Neural cell (in vitro differentiated cells): ENCODE results near the gene TELO2. TPM values are rescaled to one million over a fixed set of nuclear protein-coding genes. Genes with fewer than 3 reads are reported as not detected.

ENCODE experiments used
- H2AFZ ChIP-seq: fragments of 200-600, 300-800 bp; sonication (generic), shearing (Covaris generic); 2 replicates; pipeline ENCODE4 v1.6.0; 2014; ENCODE audit warnings: low read depth, mild to moderate bottlenecking, antibody characterized with exemption, low read length, moderate library complexity
- H3F3A ChIP-seq: fragments of 200-600 bp; shearing (Covaris generic); 2 replicates; pipeline ENCODE4 v1.6.1; 2016; ENCODE audit warnings: mild to moderate bottlenecking, moderate library complexity, mixed read lengths, antibody characterized with exemption, low read length; ENCODE audit not compliant: insufficient read depth, poor library complexity, severe bottlenecking
- H3K27ac ChIP-seq: fragments of 200-600, 300-800 bp; sonication (generic), shearing (Covaris generic); 2 replicates; pipeline ENCODE4 v1.5.1; 2014; ENCODE audit warnings: mild to moderate bottlenecking, low read length, moderate library complexity
- H3K27me3 ChIP-seq: fragments of 300-800, 200-600 bp; sonication (generic), shearing (Covaris generic); 2 replicates; pipeline ENCODE4 v1.6.0; 2014; ENCODE audit warnings: mild to moderate bottlenecking, low read depth, low read length, moderate library complexity; ENCODE audit not compliant: insufficient read depth
- H3K36me3 ChIP-seq: fragments of 300-800, 200-600 bp; sonication (generic), shearing (Covaris generic); 2 replicates; pipeline ENCODE4 v1.5.1; 2014; ENCODE audit warnings: mild to moderate bottlenecking, antibody characterized with exemption, low read length, moderate library complexity; ENCODE audit not compliant: insufficient read depth
- H3K4me2 ChIP-seq: fragments of 300-800, 200-600 bp; sonication (generic), shearing (Covaris generic); 2 replicates; pipeline ENCODE4 v1.6.0; 2014; ENCODE audit warnings: mild to moderate bottlenecking, low read length
- H3K4me3 ChIP-seq: fragments of 300-800, 200-600 bp; sonication (generic), shearing (Covaris generic); 2 replicates; pipeline ENCODE4 v1.5.1; 2014; ENCODE audit warnings: mild to moderate bottlenecking, low read length, moderate library complexity
- H3K79me2 ChIP-seq: fragments of 200-600 bp; shearing (Covaris generic); replicated peaks from 2 replicates; pipeline ENCODE4 v1.6.0; 2014; ENCODE audit warnings: mild to moderate bottlenecking, low read length, moderate library complexity; ENCODE audit not compliant: insufficient read depth
- H3K9ac ChIP-seq: fragments of 300-800, 200-600 bp; sonication (generic), shearing (Covaris generic); 2 replicates; pipeline ENCODE4 v1.6.1; 2016; ENCODE audit warnings: mild to moderate bottlenecking, low read length, mixed read lengths
- H3K9me2 ChIP-seq: fragments of 200-600 bp; shearing (Covaris generic); 2 replicates; pipeline ENCODE4 v1.6.1; 2016; ENCODE audit warnings: mild to moderate bottlenecking, low read length, mixed read lengths; ENCODE audit not compliant: insufficient read depth
- H3K9me3 ChIP-seq: fragments of 200-600, 300-800 bp; sonication (generic), shearing (Covaris generic); 2 replicates; pipeline ENCODE4 v1.6.1; 2016; ENCODE audit warnings: mild to moderate bottlenecking, mixed run types, low read length, moderate library complexity, mixed read lengths
- H4K20me1 ChIP-seq: fragments of 200-600 bp; shearing (Covaris generic); 2 replicates; pipeline ENCODE4 v1.6.1; 2016; ENCODE audit warnings: mild to moderate bottlenecking, mixed run types; ENCODE audit not compliant: insufficient read depth
- CTCF ChIP-seq: fragments of 450-650 bp; IDR thresholded peaks from 2 replicates; pipeline ENCODE4 v1.5.1; 2014; ENCODE audit warnings: antibody characterized with exemption, mild to moderate bottlenecking, moderate library complexity; ENCODE audit not compliant: poor library complexity, severe bottlenecking
- EP300 ChIP-seq: fragments of 450-650 bp; conservative IDR thresholded peaks from 2 replicates; pipeline ENCODE4 v1.6.1; 2014; ENCODE audit warnings: antibody characterized with exemption, mild to moderate bottlenecking, moderate library complexity; ENCODE audit not compliant: poor library complexity, severe bottlenecking
- EZH2 ChIP-seq: fragments of 200-600, 300-800 bp; shearing (Covaris generic), sonication (generic); IDR thresholded peaks from 2 replicates; pipeline ENCODE4 v1.6.1; 2014; ENCODE audit warnings: antibody characterized with exemption, low read length, borderline replicate concordance, mild to moderate bottlenecking; ENCODE audit not compliant: insufficient read depth, poor library complexity, severe bottlenecking
- MXI1 ChIP-seq: fragments of 450-650 bp; conservative IDR thresholded peaks from 2 replicates; pipeline ENCODE4 v1.6.1; 2014; ENCODE audit warnings: antibody characterized with exemption, mild to moderate bottlenecking; ENCODE audit not compliant: poor library complexity, severe bottlenecking
- POLR2AphosphoS5 ChIP-seq: IDR thresholded peaks from 2 replicates; pipeline ENCODE4 v1.6.1; 2012
- RAD21 ChIP-seq: fragments of 450-650 bp; conservative IDR thresholded peaks from 2 replicates; pipeline ENCODE4 v1.6.1; 2014; ENCODE audit warnings: antibody characterized with exemption, mild to moderate bottlenecking, moderate library complexity
- REST ChIP-seq: IDR thresholded peaks from 2 replicates; pipeline ENCODE4 v1.6.1; 2012; ENCODE audit warnings: borderline replicate concordance
- SMC3 ChIP-seq: fragments of 450-650 bp; conservative IDR thresholded peaks from 2 replicates; pipeline ENCODE4 v1.6.1; 2014; ENCODE audit warnings: antibody characterized with exemption, mild to moderate bottlenecking, moderate library complexity; ENCODE audit not compliant: poor library complexity
- TAF1 ChIP-seq: IDR thresholded peaks from 2 replicates; pipeline ENCODE4 v1.6.1; 2012; ENCODE audit warnings: low read depth
- polyA plus RNA-seq: library from polyadenylated mRNA; depleted of rRNA; stranded (reverse); fragments of >200 nt; gene quantifications from 2 replicates; pipeline ENCODE4 v1.2.3, GENCODE V29; 2014

The TELO2 gene
- polyA plus RNA-seq, 1 donor from 2014 or later = 50.4 TPM

- H3K9ac ChIP-seq = no peak overlapping the region
- H4K20me1 ChIP-seq = no peaks in the 10 kb centered on the region
- H3K27me3 ChIP-seq = no peaks in the 10 kb centered on the region
- no peak overlapping the region for H2AFZ ChIP-seq
- no peaks in the 10 kb centered on the region for H3K79me2 ChIP-seq
- no peaks in the 10 kb centered on the region for H3F3A ChIP-seq
- H3K4me3 ChIP-seq = no peak overlapping the region
- no peak overlapping the region for H3K4me2 ChIP-seq
- peaks cover 3% of the 10 kb centered on the region for H3K36me3 ChIP-seq
- no peaks in the 10 kb centered on the region for H3K9me2 ChIP-seq
- no peaks in the 10 kb centered on the region for H3K9me3 ChIP-seq
- no peak overlapping the region for H3K27ac ChIP-seq
- no peak for TF ChIP-seq TAF1
- TF ChIP-seq SMC3 = no peak
- TF ChIP-seq MXI1 = no peak
- no peak for TF ChIP-seq POLR2AphosphoS5
- TF ChIP-seq EZH2 = no peak
Observed at GRCh38 chr16:1534021-1535020, 41.2 kb downstream of the TELO2 start.

- H3K36me3 ChIP-seq = peaks cover 3% of the 10 kb centered on the region
- no peak overlapping the region for H3K27ac ChIP-seq
- H3K9me2 ChIP-seq = no peaks in the 10 kb centered on the region
Observed at GRCh38 chr16:1535391-1536291, 42.5 kb downstream of the TELO2 start.

More at GRCh38 chr16:1535391-1536291, 42.5 kb downstream of the TELO2 start:
- H3F3A ChIP-seq = no peaks in the 10 kb centered on the region
- H3K9ac ChIP-seq = no peak overlapping the region
- no peaks in the 10 kb centered on the region for H3K27me3 ChIP-seq
- TF ChIP-seq EZH2 (no peak), EP300 (no peak), CTCF (no peak), POLR2AphosphoS5 (no peak), REST (no peak), SMC3 (no peak), RAD21 (no peak), TAF1 (no peak), MXI1 (no peak)
- H3K4me3 ChIP-seq = no peak overlapping the region
- no peaks in the 10 kb centered on the region for H4K20me1 ChIP-seq
- no peak overlapping the region for H2AFZ ChIP-seq
- no peak overlapping the region for H3K4me2 ChIP-seq
- no peaks in the 10 kb centered on the region for H3K9me3 ChIP-seq
- H3K79me2 ChIP-seq = no peaks in the 10 kb centered on the region
